Left ventricle myocardium inferior (tissue), 1 donor: ENCODE measurements around the gene BICC1. TPM values are rescaled to one million over a fixed set of nuclear protein-coding genes. Genes with fewer than 3 reads are reported as not detected.
A peak's percentile ranks its signal among the peaks of the same experiment; 100 is the strongest.

Experiments
- DNase-seq: peaks from one replicate; pipeline ENCODE4 v3.0.0-alpha.2; 2020
- H3K27ac ChIP-seq: fragments of 200-600 bp; replicated peaks from 2 replicates; pipeline ENCODE4 v1.8.0; 2021
- H3K27me3 ChIP-seq: fragments of 200-600 bp; 2 replicates; pipeline ENCODE4 v1.8.0; 2021; ENCODE audit warnings: low read depth
- H3K36me3 ChIP-seq: fragments of 200-600 bp; 2 replicates; pipeline ENCODE4 v1.8.0; 2021
- H3K4me1 ChIP-seq: fragments of 200-600 bp; 2 replicates; pipeline ENCODE4 v1.8.0; 2021
- H3K4me3 ChIP-seq: fragments of 200-600 bp; 2 replicates; pipeline ENCODE4 v1.8.0; 2021; ENCODE audit warnings: mild to moderate bottlenecking, moderate library complexity
- H3K9me3 ChIP-seq: fragments of 200-600 bp; replicated peaks from 2 replicates; pipeline ENCODE4 v1.8.0; 2021
- CTCF ChIP-seq: fragments of 200-600 bp; IDR thresholded peaks from 2 replicates; pipeline ENCODE4 v1.8.0; 2021; ENCODE audit warnings: antibody characterized with exemption, mild to moderate bottlenecking, borderline replicate concordance
- intact Hi-C: fragments of 100-400 bp; cut with micrococcal nuclease; formaldehyde crosslinking; loops from one replicate; pipeline ENCODE4 v1.11.0; 2022
- total RNA-seq: library from RNA; stranded (reverse); fragmentation: NEBNext Ultra II Directional; extraction: Animal tissue kit (Norgen Biotek cat#: 25700); gene quantifications from one replicate; pipeline ENCODE4 v1.2.1, GENCODE V29; 2021
- donor health status: DM: no; HTN: yes; CAD: no; lungs with severe emphysema.

Gene BICC1
- total RNA-seq, 1 donor from 2014 or later = 5.7 TPM

- H3K36me3 ChIP-seq = no peaks in the 10 kb centered on the region
- intact Hi-C loops = no loop called here
- H3K4me3 ChIP-seq = no peak overlapping the region
- no peaks in the 10 kb centered on the region for H3K9me3 ChIP-seq
- H3K27ac ChIP-seq = no peak overlapping the region
- peaks cover 5% of the 10 kb centered on the region for H3K4me1 ChIP-seq
- no peaks in the 10 kb centered on the region for H3K27me3 ChIP-seq
- TF ChIP-seq CTCF = no peak
- DNase-seq = no peak
Observed at GRCh38 chr10:58746474-58747185, 234.0 kb downstream of the BICC1 start.

GRCh38 chr10:58747687-58748086 is 235.0 kb downstream of the BICC1 start:
- H3K4me3 ChIP-seq = no peak overlapping the region
- no peak for DNase-seq
- TF ChIP-seq CTCF = no peak
- peaks cover 5% of the 10 kb centered on the region for H3K4me1 ChIP-seq
- no peak overlapping the region for H3K27ac ChIP-seq
- no peaks in the 10 kb centered on the region for H3K36me3 ChIP-seq
- H3K27me3 ChIP-seq = no peaks in the 10 kb centered on the region
- H3K9me3 ChIP-seq = no peaks in the 10 kb centered on the region
- intact Hi-C loops = no loop called here

GRCh38 chr10:58752665-58753064 is 240.0 kb downstream of the BICC1 start:
- Histone ChIP-seq H3K27me3 (no peaks in the 10 kb centered on the region), H3K9me3 (no peaks in the 10 kb centered on the region), H3K27ac (no peak overlapping the region), H3K4me1 (no peaks in the 10 kb centered on the region), H3K4me3 (no peak overlapping the region), H3K36me3 (no peaks in the 10 kb centered on the region)
- intact Hi-C loops = no loop called here
- DNase-seq = no peak
- no peak for TF ChIP-seq CTCF

GRCh38 chr10:58753425-58753824 is 240.8 kb downstream of the BICC1 start:
- no peak for TF ChIP-seq CTCF
- no peak overlapping the region for H3K27ac ChIP-seq
- no peaks in the 10 kb centered on the region for H3K9me3 ChIP-seq
- intact Hi-C loops = no loop called here
- H3K36me3 ChIP-seq = no peaks in the 10 kb centered on the region
- no peak overlapping the region for H3K4me3 ChIP-seq
- no peak for DNase-seq
- H3K4me1 ChIP-seq = no peaks in the 10 kb centered on the region
- no peaks in the 10 kb centered on the region for H3K27me3 ChIP-seq

- H3K36me3 ChIP-seq = no peaks in the 10 kb centered on the region
- no peak for TF ChIP-seq CTCF
- DNase-seq = no peak
- intact Hi-C loops = no loop called here
- H3K4me1 ChIP-seq = no peaks in the 10 kb centered on the region
- H3K4me3 ChIP-seq = no peak overlapping the region
- peak overlapping the region; percentile 50 for H3K27ac ChIP-seq
- no peaks in the 10 kb centered on the region for H3K9me3 ChIP-seq
- H3K27me3 ChIP-seq = no peaks in the 10 kb centered on the region
Observed at GRCh38 chr10:58754469-58755339, 242.0 kb downstream of the BICC1 start.
